HEK293T (cell line): ENCODE results near the gene TPSG1.

ENCODE experiments used
- ARNT ChIP-seq: fragments of 450-650 bp; IDR thresholded peaks from 2 replicates; pipeline ENCODE4 v1.6.1; 2017; ENCODE audit warnings: mild to moderate bottlenecking
- BHLHE40 ChIP-seq: fragments of 450-650 bp; IDR thresholded peaks from 2 replicates; pipeline ENCODE4 v1.6.1; 2016; ENCODE audit warnings: mild to moderate bottlenecking, moderate library complexity, borderline replicate concordance
- FOXA1 ChIP-seq: fragments of 450-650 bp; IDR thresholded peaks from 2 replicates; pipeline ENCODE4 v1.6.1; 2016; ENCODE audit warnings: mild to moderate bottlenecking
- FOXK2 ChIP-seq: fragments of 450-650 bp; IDR thresholded peaks from 2 replicates; pipeline ENCODE4 v1.6.1; 2016; ENCODE audit warnings: mild to moderate bottlenecking
- HDGF ChIP-seq: fragments of 450-650 bp; IDR thresholded peaks from 2 replicates; pipeline ENCODE4 v1.6.1; 2017; ENCODE audit warnings: antibody characterized with exemption, borderline replicate concordance
- L3MBTL2 ChIP-seq: fragments of 450-650 bp; conservative IDR thresholded peaks from 2 replicates; pipeline ENCODE4 v1.6.1; 2016; ENCODE audit warnings: mild to moderate bottlenecking
- NFRKB ChIP-seq: fragments of 450-650 bp; IDR thresholded peaks from 2 replicates; pipeline ENCODE4 v1.6.1; 2016; ENCODE audit warnings: mild to moderate bottlenecking, moderate library complexity
- SP1 ChIP-seq: fragments of 450-650 bp; IDR thresholded peaks from 2 replicates; pipeline ENCODE4 v1.6.1; 2017
- SUZ12 ChIP-seq: fragments of 450-650 bp; IDR thresholded peaks from 2 replicates; pipeline ENCODE4 v1.6.1; 2016; ENCODE audit warnings: mild to moderate bottlenecking
- ZNF384 ChIP-seq: fragments of 450-650 bp; IDR thresholded peaks from 2 replicates; pipeline ENCODE4 v1.6.1; 2016
- TF ChIP-seq, protein P1 (sequence below): fragments of 450-650 bp; IDR thresholded peaks from 2 replicates; pipeline ENCODE4 v1.6.1; 2016

DNA sequence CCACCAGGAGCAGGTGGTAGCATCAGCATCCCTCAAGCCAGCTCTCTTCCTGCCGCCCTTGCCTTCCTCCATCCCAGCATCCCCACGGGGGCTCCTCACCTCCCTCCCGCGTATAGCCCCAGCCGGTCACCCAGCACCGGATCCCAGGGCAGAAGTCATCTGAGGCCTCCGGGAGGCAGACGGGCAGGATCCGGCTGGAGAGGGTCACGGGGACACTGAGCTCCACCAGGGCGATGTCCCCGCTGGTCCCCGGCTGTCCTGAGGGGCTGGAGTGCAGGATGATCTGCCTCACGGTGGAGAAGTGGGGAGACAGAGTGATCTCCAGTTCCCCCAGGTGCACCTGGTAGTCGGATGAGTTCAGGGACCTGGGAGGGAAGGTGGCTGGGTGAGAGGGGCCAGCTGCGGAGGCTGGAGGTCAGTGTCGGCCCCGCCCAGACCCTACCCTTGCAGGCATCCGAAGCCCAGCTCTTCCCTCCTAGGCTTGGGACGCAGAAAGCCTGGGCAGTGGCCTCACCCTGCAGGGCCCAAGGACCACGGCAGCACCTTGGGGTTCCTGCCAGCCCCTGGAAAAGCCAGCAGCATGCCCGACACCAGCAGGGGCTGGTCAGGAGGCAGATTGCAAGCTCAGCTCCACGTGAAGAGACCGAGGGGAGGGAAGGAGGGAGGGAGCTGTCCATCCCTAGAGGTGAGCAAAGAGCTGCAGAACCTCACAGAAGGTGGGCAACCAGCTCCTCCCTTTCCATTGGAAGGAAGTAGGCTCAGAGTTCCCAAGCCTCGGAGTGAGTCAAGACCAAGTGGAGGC, 2.3 kb downstream of the TPSG1 start:
- TF ChIP-seq SP1 (no peak), L3MBTL2 (no peak), SUZ12 (no peak), ARNT (no peak), FOXA1 (no peak), NFRKB (no peak), HDGF (no peak), BHLHE40 (no peak), FOXK2 (no peak), ZNF384 (no peak)
- TF ChIP-seq, protein P1, sequence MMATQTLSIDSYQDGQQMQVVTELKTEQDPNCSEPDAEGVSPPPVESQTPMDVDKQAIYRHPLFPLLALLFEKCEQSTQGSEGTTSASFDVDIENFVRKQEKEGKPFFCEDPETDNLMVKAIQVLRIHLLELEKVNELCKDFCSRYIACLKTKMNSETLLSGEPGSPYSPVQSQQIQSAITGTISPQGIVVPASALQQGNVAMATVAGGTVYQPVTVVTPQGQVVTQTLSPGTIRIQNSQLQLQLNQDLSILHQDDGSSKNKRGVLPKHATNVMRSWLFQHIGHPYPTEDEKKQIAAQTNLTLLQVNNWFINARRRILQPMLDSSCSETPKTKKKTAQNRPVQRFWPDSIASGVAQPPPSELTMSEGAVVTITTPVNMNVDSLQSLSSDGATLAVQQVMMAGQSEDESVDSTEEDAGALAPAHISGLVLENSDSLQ = no peak
